GM21390 (cell line): ENCODE data around the gene ZNF768.
"Not testable (repeated sequence)": the region's sequence is repeated elsewhere in the genome, so short reads cannot be mapped to it uniquely, and the experiment has no call there.

Experiments used
- ATAC-seq: cut with Tn5 transposase; IDR thresholded peaks from one replicate; pipeline ENCODE4 v1.9.1; 2021; ENCODE audit not compliant: unreplicated experiment

ZNF768 gene

DNA sequence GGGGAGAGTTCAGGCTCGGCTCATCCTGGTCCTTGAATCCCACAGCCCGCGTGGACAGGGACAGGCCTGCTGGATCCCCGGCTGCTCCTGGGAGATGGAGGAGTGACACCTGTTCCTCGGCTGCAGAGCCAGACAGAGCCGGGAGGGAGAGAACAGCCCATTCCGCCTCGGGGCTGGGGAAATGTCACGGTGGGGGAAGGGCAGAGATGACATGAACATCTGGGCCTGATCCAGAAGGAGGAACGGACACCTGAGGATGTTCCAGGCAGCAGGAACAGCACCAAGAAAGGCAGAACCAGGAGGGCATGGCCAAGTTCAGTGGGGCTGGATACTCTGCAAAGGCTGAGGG, 29.7 kb upstream of the ZNF768 start:
- no peak for ATAC-seq

DNA sequence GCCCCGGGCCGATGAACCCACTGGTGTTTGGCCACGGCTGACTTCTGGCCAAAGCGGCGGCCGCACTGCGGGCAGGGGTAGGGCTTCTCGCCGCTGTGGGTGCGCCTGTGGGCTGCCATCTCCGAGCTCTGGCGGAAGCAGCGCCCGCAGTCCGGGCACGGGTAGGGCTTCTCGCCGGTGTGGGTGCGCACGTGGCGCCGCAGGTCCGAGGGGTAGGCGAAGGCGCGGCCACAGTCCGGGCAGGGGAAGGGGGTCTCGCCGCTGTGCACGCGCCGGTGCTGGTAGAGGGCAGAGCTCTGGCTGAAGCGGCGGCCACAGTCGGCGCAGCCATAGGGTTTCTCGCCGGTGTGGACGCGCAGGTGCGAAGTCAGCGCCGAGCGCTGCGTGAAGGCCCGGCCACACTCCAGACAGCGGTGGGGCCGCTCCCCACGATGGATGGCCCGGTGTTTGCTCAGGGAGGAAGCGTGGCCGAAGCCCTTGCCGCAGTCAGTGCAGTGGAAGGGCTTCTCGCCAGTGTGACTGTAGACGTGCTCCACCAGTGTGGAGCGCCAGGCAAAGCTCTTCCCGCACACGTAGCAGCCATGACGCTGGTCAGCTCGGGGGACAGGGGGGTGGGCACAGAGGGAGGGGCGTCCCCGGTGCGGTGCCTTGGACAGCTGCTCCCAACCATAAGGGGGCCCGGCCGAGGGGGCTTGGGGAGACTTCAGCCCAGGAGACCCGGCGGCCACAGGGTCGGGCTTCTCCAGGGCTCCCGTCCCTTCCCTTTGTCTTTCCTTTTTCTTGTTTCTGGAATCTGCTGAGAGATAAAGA, 29.2 kb upstream of the ZNF768 start:
- ATAC-seq = no peak

DNA sequence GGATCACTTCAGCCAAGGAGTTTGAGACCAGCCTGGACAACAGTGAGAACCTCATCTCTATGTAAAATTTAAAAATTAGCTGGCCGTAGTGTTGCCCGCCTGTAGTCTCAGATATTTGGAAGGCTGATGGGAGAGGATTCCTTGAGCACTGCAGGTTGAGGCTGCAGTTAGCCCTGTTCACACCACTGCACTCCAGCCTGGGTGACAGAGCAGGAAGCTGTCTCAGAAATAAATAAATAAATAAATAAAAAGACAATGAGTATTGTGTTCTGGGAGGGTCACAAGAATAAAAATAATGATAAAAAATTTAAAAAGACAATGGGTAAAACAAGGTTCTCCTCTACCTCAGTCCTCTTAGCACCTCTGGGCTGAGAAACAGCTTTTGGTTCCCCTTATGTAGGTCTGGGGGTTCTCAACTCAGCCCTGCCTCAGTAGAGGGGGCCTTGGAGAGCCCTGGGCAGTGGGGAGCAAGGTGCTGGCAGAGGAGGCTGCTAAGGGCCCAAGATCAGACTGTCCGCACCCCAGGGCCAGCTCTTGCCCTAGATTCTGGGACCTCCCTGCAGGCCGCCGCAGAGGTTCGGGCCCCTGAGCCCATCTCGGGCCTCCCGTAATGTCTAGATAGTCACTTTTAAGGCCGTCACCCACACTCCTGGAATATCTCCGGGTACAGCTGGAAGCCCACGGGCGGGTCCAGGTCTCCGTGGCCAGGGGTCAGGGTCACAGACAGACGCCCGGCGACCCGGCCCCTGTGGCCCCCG, 28.4 kb upstream of the ZNF768 start:
- no peak for ATAC-seq

DNA sequence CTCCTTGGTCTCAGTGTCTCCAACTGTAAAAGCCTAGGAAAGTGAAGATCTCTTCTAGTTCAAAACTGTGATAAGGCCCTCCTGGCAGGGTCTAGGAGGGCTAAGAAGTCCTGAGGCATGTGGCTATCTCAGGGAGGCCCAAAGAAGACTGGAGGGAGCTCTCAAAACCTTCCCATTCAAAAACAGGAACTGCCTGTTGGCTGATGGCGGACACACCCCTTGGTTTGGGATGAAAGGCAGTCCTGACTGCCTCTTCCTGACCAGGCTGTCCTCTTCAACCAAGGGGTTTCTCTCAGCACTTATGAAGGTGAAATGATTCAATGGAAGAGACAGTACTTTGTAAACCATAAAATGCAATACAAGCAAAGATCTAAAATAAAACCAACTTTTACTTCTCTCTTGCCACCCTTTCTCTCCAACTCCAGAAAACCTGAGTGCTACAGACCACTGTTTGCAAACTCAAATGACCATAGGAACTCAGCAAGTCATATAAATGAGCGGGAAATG, 27.1 kb upstream of the ZNF768 start:
- ATAC-seq = no peak

DNA sequence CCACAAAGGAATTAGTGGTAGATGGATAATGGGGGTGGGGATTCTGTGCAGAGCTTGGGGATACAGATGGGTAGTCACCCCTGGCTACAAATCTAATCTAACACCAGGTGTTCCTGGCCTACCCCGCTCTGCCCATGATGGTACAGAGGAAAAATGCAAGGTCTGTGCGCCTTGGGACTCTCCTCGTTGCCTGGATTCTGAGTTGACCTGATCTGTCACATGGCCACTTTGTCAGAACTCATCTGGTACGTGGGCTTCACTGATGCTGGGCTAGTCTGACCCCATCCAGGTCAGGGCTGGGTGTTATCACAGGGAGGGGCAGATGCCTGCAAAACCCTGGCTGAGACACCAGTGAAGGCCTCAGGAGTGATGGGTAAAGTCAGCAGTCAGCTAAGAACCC, 26.6 kb upstream of the ZNF768 start:
- no peak for ATAC-seq

DNA sequence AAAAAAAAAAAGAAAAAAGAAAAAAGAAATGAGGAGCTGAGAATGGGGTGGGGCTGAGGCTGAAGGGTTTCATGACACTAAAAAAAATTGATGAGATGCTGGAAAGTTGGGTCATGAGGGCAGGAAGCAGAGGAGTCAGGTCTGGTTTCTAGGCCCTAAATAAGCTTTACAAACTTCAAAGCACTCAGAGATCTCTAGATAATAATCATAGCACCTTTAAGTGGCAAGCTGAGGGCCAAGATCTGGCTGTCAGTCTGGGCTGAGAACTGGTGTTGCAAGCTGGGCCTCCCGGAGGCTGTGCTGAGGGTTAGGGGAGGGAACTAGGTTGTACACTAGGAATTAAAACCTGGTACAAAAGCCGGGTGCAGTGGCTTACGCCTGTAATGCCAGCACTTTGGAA, 25.4 kb upstream of the ZNF768 start:
- ATAC-seq = no peak

DNA sequence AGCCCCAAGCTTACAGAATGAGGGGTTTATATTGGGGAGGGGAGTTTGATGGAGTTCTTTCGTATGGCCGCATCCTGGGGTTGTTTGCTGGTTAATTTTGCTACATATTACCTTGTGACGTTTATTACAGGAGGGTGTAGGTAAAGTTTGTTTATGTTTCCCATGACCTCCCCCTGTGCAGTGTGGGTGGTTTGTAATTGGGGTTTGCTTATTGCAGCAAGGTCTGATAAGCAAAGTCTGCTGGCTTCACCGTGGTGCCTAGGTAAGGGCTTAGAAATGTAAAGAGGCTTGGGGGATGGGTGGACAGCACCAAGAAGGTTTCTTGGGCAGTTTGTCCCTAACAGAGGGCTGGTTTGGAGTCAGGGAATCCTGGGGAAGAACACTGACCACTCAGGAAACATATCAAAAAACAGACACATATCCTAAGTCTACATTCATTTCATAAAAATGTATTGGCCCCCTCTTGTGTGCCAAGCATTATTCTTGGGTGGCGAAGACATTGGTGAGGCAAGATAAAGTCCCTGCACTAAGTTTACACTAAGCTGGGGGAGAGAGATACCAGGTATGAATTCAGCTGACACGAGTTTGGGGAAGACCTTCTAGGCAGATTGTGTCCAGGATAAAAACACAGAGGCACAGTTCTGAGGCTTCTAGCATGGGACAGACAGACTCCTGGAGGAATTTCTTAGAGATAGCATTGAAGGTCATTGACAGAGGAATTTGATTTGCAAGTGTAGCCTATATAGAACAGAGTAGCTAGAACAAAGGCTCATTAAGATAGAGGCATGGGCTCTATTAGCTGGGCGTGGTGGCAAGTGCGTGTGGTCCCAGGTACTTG, 22.3 kb upstream of the ZNF768 start:
- ATAC-seq = no peak

DNA sequence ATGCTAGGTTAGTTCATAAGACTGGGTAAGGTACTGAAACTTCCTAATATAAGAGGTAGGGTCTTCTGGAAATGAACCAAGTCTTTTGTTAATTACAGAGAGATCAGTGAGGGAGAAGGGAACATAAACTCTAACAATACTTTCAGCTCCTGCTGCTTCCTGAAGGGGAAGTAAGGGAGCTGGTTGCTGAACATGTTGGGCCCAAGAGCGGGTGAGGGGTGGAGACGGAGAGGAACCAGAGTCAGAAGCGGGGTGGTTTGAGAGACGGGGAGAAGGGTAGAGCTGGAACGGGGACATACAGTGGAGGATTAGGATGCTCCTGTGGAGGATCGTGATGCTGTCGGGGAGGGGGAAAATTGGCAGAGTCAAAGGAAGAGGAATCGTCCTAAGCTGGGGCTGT, 19.7 kb upstream of the ZNF768 start:
- ATAC-seq = no peak

DNA sequence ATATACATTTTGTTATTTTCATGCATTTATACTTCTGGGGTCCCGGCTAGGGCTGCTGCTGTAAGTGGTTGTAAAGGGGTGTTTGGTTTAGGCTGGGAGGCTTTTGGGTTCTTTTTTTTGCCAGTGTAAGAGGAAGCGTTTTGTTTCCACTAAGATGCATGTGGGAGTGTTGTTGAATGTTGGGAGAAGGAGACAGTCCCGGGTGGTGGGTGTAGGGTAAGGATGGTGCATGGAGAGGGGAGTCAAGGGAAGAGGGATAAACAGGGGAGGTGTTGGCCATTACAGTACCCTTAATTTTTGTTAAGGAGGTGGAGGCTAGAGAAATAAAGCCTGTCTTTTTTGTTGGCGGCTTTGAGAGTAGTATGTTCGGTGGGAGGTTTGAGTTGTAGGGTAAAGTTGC, 16.7 kb upstream of the ZNF768 start:
- no peak for ATAC-seq

DNA sequence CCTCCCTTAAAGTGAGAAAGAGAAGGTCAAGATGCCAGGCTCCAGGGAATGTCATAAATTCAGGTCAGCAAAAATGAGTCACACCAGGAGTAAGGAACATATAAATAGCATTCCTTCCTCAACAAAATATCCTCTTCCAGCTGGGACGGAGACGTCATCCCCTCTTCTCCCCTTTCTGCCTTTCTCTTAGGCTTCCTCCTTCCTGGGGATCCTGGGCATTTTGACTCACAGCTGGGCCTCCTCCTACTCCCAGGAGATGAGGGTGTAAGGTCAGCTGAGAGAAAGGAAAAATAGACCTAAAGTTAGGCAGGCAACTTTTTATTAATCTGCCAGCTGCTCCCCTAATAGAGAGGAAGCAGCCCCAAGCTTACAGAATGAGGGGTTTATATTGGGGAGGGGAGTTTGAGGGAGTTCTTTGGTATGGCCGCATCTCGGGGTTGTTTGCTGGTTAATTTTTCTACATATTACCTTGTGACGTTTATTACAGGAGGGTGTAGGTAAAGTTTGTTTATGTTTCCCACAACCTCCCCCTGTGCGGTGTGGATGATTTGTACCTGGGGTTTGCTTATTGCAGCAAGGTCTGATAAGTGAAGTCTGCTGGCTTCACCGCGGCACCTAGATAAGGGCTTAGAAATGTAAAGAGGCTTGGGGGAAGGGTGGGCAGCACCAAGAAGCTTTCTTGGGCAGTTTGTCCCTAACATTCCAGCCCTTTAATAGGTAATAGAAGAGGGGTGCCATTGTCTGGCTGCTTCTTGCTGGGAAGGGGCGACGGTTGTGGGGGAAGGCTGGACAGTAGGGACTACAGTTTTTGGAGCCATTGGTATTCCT, 15.3 kb upstream of the ZNF768 start:
- ATAC-seq = no peak

DNA sequence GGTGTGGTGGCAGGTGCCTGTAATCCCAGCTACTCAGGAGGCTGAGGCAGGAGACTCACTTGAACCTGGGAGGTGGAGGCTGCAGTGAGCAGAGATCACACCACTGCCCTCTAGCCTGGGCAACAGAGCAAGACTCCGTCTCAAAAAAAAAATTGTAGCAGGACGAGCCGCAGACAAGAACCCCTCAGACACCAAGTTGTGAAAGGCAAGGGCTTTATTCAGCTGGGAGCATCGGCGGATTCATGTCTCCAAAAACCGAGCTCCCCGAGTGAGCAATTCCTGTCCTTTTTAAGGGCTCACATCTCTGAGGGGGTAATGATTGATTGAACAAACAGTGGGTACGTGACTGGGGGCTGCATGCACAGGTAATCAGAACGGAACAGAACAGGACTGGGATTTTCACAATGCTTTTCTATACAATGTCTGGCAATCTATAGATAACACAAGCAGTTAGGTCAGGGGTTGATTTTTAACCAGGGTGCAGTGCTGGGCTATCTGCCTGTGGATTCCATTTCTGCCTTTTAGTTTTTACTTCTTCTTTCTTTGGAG, 14.6 kb upstream of the ZNF768 start:
- not testable (repeated sequence) for ATAC-seq

DNA sequence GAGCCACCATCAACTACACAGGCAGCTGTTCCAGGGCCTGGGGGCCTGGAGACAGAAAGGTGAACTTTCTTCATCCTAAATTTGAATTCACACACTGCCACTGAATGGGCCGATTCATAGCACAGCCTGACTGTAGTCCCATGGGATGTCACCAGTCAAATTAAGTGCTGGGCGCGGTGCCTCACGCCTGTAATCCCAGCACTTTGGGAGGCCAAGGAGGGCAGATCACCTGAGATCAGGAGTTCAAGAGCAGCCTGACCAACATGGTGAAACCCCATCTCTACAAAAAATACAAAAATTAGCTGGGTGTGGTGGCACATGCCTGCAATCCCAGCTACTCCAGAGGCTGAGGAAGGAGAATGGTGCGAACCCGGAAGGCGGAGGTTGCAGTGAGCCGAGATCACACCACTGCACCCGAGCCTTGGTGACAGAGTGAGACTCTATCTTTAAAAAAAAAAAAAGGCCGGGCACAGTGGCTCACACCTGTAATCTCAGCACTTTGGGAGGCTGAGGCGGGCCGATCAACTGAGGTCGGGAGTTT, 13.7 kb upstream of the ZNF768 start:
- not testable (repeated sequence) for ATAC-seq

DNA sequence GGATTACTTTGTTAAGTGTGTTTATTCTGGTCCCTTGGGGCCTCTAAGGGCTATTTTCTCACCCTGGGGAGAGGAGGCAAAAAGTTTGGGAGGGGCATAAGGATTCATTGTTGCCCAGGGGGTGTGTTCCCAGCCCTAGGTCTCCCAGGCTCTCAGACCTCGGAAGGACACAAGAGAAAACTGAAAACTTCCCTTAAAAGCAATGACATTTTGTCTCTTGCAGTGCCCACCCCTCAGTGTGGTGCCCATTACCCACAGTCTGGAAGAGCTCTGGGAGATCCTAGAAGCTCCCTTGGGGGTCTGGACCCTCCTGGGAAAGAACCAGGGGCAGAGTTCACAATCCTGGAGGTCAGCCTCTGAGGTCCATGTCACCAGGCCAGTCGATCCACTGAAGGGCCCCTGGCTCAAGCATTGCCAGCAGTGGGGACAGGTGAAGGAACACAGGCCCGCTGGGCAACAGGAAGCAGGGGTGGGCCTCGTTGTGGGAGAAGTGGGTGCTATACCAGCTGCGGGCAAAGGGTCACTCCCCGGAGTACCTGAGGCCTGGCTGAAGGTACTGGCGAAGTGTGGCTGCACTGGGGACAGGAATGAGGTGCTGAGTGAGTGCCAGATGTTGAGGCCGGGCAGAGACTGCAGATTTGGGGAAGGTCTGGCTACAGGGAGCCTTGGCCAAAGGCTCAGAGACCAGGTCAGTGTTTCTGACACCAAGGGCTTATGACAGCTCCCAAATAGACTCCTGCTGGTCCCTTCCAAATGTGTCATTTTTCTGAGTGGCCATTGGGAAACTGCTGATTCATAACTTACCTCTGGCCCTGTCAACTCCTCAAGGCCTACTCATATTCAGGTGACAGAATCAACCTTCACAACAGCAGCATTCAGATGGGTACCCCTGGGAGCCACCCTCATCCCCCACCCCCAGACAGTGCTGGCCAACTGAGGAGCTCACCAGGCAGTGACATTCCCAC, 12.9 kb upstream of the ZNF768 start:
- no peak for ATAC-seq

DNA sequence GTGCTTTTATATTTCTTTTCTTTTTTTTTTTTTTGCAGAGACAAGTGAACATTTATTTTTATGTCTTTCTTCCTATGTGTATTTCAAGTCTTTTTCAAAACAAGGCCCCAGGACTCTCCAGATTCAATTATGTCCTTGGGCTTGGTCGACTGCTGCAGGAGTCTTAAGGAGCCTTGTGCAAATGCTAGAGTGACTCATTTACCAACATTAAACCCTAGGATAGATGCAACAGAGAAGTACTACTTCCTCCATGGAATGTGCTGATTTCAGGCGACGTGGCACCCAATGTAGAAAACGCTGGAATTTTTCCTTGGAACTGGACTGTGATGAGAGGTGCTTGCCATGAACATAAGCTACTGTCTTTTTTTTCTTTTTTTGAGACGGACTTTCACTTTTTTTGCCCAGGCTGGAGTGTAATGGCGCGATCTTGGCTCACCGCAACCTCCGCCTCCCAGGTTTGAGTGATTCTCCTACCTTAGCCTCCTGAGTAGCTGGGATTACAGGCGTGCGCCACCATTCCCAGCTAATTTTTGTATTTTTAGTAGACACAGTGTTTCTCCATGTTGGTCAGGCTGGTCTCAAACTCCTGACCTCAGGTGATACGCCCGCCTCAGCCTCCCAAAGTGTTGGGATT, 10.1 kb upstream of the ZNF768 start:
- ATAC-seq = not testable (repeated sequence)

DNA sequence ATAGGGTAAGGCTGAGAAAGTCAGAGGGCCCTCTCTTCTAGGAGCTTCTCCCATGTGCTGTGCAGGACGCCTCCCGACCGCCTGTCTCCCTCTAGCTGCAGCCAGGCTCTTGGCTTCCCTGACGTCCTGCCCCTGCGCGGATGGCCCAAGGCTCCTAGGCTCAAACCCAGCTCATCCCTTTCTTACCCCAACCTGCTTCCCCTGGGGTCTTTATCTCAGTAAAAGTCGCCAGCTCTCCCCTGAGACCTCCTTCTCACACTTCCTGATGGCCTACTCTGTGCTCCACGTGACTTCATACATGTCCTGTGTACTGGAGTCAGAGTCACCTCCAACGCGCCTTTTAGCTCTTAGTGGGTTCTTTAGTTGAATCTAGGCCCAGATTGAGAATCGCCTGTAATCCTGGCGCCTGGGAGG, 9.4 kb upstream of the ZNF768 start:
- ATAC-seq = no peak

DNA sequence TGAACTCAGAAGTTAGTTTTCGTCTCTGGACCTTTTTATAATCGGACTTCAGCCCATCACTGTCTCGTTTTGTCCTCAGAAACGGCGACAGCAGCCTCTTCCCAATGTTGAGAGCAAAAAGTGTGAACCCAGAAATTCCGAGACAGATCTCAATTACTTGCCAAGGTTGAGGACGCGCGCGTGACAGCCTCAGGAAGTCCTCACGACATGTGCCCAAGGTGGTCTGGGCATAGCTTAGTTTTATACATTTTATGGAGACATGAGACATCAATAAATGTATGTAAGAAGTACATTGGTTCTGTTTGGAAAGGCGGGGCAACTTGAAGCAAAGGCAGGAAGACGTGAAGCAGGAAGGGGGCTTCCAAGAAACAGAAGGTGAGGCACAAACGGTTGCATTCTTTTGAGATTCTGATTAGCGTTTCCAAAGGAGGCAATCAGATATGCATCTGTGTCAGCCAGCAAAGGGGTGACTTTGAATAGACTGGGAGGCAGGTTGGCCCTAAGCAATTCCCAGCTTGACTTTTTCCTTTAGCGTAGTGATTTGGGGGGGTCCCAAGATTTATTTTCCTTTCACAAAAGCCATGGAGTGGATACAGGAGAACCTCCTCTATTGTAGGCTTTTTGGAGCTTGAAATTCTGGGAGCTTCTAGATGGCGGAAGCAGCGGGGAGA, 8.9 kb upstream of the ZNF768 start:
- no peak for ATAC-seq

DNA sequence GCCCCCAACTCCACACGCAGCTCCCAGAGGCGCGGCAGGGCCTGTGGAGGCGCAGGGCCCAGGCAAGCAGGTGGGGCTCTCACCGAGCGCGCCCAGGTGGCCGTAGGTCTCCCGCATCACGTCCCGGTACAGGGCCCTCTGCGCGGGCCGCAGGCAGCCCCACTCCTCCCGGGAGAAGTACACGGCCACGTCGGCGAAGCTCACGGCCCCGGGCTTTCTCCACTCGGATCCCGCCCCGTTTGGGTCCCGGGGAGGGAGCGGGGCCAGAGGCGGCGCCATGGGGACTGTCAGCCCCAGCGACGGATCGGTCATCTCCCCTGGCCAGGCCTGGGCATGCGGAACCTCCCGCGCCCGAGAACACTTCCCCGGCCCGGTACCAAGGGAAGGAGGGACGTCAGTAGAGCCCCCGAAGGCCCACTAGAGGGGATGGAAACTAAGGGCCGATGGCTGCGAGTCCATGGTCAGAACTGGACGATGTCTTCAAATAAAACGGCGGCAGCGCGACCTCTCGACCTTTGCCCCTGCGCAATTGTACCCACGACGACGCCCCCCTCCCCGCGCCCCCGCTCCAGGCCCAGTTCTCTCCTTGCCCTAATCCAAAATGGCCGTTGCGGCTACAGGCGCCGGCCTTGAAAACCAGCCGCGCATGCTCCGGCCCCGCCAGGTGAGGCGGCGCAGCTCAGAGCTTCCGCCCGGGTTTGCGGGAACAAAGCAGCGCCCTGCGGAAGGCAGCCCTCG, 8.2 kb upstream of the ZNF768 start, which contains the start of gene ZNF747:
Gene ZNF747, minus strand, starts transcription at position 491 of the 738 bp plus-strand sequence. Its CDS starts 179 bp downstream, at position 312.
- no peak for ATAC-seq
